Panc1 (cell line): ENCODE measurements around the gene EPHB6. TPM values are rescaled to one million over a fixed set of nuclear protein-coding genes. Genes with fewer than 3 reads are reported as not detected.

Source experiments
- ATAC-seq: fragments of 200-7000 bp; cut with Tn5 transposase; 2 replicates; pipeline ENCODE4 v1.9.1; 2020; ENCODE audit warnings: mild to moderate bottlenecking, moderate library complexity
- BruUV-seq: library from RNA; stranded (reverse); fragments of 400-500 nt; replicated peaks from 2 replicates; lab custom pipeline; 2021; lab: Mats Ljungman, UMichigan
- CTCF ChIA-PET: fragments of 300-600 bp; sonication (Branson Sonifier 250); formaldehyde crosslinking; loops from one replicate; lab custom pipeline; 2022; ENCODE audit warnings: antibody characterized with exemption; lab: Charles Lee
- POLR2A ChIA-PET: fragments of 300-600 bp; sonication (Branson Sonifier 250); formaldehyde crosslinking; loops from one replicate; lab custom pipeline; 2022; ENCODE audit warnings: antibody characterized with exemption; lab: Charles Lee
- DNase-seq: peaks from one replicate; pipeline ENCODE4 v3.0.0-alpha.2; 2010; ENCODE audit warnings: low read depth, low spot score
- H3K27ac ChIP-seq: 2 replicates; pipeline ENCODE4 v1.5.1; 2011; ENCODE audit warnings: mild to moderate bottlenecking, low read length, inconsistent platforms
- H3K27me3 ChIP-seq: fragments of 200-500 bp; sonication (Bioruptor generic); 2 replicates; pipeline ENCODE4 v1.6.0; 2014; ENCODE audit warnings: low read length, inconsistent platforms; ENCODE audit not compliant: control insufficient read depth, insufficient read depth
- H3K36me3 ChIP-seq: fragments of 200-500 bp; sonication (Bioruptor generic); 2 replicates; pipeline ENCODE4 v1.5.1; 2014; ENCODE audit warnings: inconsistent platforms, mild to moderate bottlenecking, low read length, moderate library complexity; ENCODE audit not compliant: control insufficient read depth, insufficient read depth
- H3K4me1 ChIP-seq: 2 replicates; pipeline ENCODE4 v1.5.1; 2011; ENCODE audit warnings: inconsistent platforms, mild to moderate bottlenecking, low read length, moderate library complexity; ENCODE audit not compliant: control insufficient read depth, insufficient read depth
- H3K4me3 ChIP-seq, 2 experiments: 2 replicates each; pipeline ENCODE4 v1.5.1; 2011 to 2012; ENCODE audit warnings: low read depth in 2 of 2, low read length in 2 of 2, mild to moderate bottlenecking in 2 of 2, inconsistent platforms in 1 of 2, moderate library complexity in 1 of 2
- H3K9me3 ChIP-seq: fragments of 200-500 bp; sonication (Bioruptor generic); 2 replicates; pipeline ENCODE4 v1.5.1; 2014; ENCODE audit warnings: low read depth, mild to moderate bottlenecking, inconsistent platforms, low read length, moderate library complexity; ENCODE audit not compliant: control insufficient read depth, insufficient read depth
- CTCF ChIP-seq: fragments of 450-650 bp; IDR thresholded peaks from 2 replicates; pipeline ENCODE4 v1.5.1; 2017; ENCODE audit warnings: mild to moderate bottlenecking
- POLR2AphosphoS5 ChIP-seq: IDR thresholded peaks from 2 replicates; pipeline ENCODE4 v1.6.1; 2012; ENCODE audit warnings: mild to moderate bottlenecking, low read depth, low read length, moderate library complexity
- REST ChIP-seq, 2 experiments: IDR thresholded peaks; 2 replicates each; pipeline ENCODE4 v1.6.1; 2011 to 2012; ENCODE audit warnings: low read depth in 2 of 2, control low read depth in 1 of 2, low read length in 1 of 2, mild to moderate bottlenecking in 1 of 2, moderate library complexity in 1 of 2; ENCODE audit not compliant: insufficient read depth in 1 of 2
- SIN3A ChIP-seq: IDR thresholded peaks from 2 replicates; pipeline ENCODE4 v1.6.1; 2012; ENCODE audit warnings: low read depth, mild to moderate bottlenecking, low read length, moderate library complexity, borderline replicate concordance; ENCODE audit not compliant: insufficient read depth
- TCF7L2 ChIP-seq: IDR thresholded peaks from 2 replicates; pipeline ENCODE4 v1.6.1; 2011; ENCODE audit warnings: mild to moderate bottlenecking, low read depth, low read length, inconsistent platforms
- in situ Hi-C: cut with HindIII; loops from 2 replicates; pipeline ENCODE4 v1.10.0; 2016; ENCODE audit warnings: low sequenced_read_pairs, low pct_unique_long_range_greater_than_20kb
- intact Hi-C: fragments of 100-400 bp; cut with micrococcal nuclease; formaldehyde crosslinking; loops from one replicate; pipeline ENCODE4 v1.10.0; 2022; ENCODE audit not compliant: unreplicated experiment
- total RNA-seq: library from RNA; stranded (reverse); gene quantifications from one replicate; pipeline ENCODE4 v1.2.1, GENCODE V29; 2021; ENCODE audit not compliant: unreplicated experiment

EPHB6 gene
- total RNA-seq, 1 experiment from 2014 or later = 0.54 TPM

DNA sequence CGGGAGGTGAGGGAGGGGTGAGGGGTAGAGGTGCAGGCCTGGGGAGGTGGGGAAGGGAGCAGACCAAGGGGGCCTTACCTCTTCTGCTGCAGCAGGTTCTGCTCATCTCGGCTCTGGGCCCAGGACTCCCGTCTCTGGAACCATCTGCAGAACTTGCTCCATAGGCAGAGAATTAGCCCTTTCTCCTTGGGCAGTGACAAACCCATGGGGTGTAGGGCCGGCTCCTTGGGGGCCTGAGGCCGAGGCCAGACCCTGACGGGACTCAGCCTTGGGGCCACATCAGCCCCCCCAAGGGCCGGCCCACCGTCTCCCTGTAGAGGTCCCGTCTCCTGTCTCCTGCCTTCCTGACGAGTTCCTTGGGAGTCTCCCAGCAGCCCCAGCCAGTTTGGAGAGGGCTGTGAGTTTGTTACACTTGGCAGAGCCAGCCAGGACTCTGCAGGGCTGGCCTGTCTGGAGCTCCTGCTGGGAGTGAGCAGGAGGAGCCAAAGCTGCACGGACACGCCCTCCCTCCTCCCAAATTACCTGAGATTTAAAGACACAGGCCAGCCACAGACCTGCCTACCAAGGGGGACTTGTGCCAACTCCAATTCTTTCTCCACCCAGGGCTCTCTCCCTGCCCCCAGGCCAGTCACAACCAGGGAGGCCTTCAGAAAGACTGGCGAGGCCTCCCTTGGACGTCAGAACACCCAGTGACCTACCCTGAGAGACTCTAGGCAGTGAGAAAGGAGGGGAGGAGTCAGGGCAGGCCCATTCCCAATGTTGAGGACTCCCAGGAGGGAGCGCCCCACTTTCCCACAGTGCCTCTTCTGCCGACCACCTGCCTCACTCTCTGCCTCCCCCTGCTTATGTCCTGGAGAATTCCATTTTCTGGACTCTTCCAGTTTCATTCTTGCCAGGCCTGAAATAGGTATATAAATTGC is 30.7 kb downstream of the EPHB6 start, which contains the start of gene TRPV6:
TRPV6 (minus strand) TSS at position 435 of the 920 bp plus-strand sequence.
- Histone ChIP-seq H3K27me3 (peaks cover 2% of the 10 kb centered on the region; the same call in 1 of the 2 replicates), H3K4me1 (no peaks in the 10 kb centered on the region), H3K9me3 (no peaks in the 10 kb centered on the region), H3K4me3 (no peak within 1 kb of the TSS), H3K36me3 (no peaks in the 10 kb centered on the region), H3K27ac (no peak within 1 kb of the TSS)
- DNase-seq (no peak), ATAC-seq (peak; percentile 56; the same call in 1 of the 2 replicates)
- ChIA-PET POLR2A (interaction anchor here (0.8 kb wide), 1 partner anchor 10 kb away, joined by 18 read pairs; no protein-coding TSS in a partner anchor), CTCF (no interaction called here)
- no peak for TF ChIP-seq CTCF
- no peak for TF ChIP-seq REST (IDR thresholded peaks at IDR 0.05; ENCODE audit: insufficient read depth in 1 of 2, low read depth in 2 of 2, low read length in 1 of 2)
- TF ChIP-seq POLR2AphosphoS5 = no peak
- TF ChIP-seq SIN3A = no peak
- no peak for TF ChIP-seq TCF7L2
- BruUV-seq = no TSS peak
- intact Hi-C loops = no loop called here
- in situ Hi-C loops = no loop called here

GRCh38 chr7:142886866-142887265 is 32.0 kb downstream of the EPHB6 start:
- in situ Hi-C loops = no loop called here
- no peaks in the 10 kb centered on the region for H3K4me1 ChIP-seq
- no TSS peak for BruUV-seq
- no peaks in the 10 kb centered on the region for H3K9me3 ChIP-seq
- no peak overlapping the region for H3K4me3 ChIP-seq
- no peak overlapping the region for H3K27ac ChIP-seq
- intact Hi-C loops = no loop called here
- ChIA-PET CTCF (no interaction called here), POLR2A (no interaction called here)
- no peak for TF ChIP-seq CTCF
- no peak for TF ChIP-seq TCF7L2
- no peak for TF ChIP-seq SIN3A
- TF ChIP-seq REST (IDR thresholded peaks at IDR 0.05; ENCODE audit: insufficient read depth in 1 of 2, low read depth in 2 of 2, low read length in 1 of 2) = no peak
- no peak for TF ChIP-seq POLR2AphosphoS5
- no peaks in the 10 kb centered on the region for H3K36me3 ChIP-seq
- ATAC-seq (no peak), DNase-seq (no peak)
- H3K27me3 ChIP-seq = peaks cover 2% of the 10 kb centered on the region; the same call in 1 of the 2 replicates
